BJ (cell line): Measurements from ENCODE around the gene RAB38. TPM values are rescaled to one million over a fixed set of nuclear protein-coding genes. Genes with fewer than 3 reads are reported as not detected.

Experiments
- CTCF ChIA-PET: fragments of 350-600 bp; formaldehyde crosslinking; extraction: SDS; loops from one replicate; lab custom pipeline; 2021; ENCODE audit warnings: antibody characterized with exemption, inconsistent platforms; lab: Yijun Ruan, JAX
- POLR2A ChIA-PET: fragments of 300-600 bp; sonication (Branson Sonifier 250); formaldehyde crosslinking; extraction: SDS; loops from one replicate; lab custom pipeline; 2021; ENCODE audit warnings: antibody characterized with exemption; lab: Charles Lee
- DNase-seq: peaks from one replicate; pipeline ENCODE4 v3.0.0-alpha.2; 2011; ENCODE audit warnings: low read depth
- H3K27me3 ChIP-seq: 2 replicates; pipeline ENCODE4 v1.6.0; 2011; ENCODE audit warnings: low read length; ENCODE audit not compliant: control insufficient read depth, insufficient read depth
- H3K36me3 ChIP-seq: 2 replicates; pipeline ENCODE4 v1.5.1; 2011; ENCODE audit warnings: low read length; ENCODE audit not compliant: control insufficient read depth, insufficient read depth
- H3K4me3 ChIP-seq: 2 replicates; pipeline ENCODE4 v1.5.1; 2011; ENCODE audit warnings: low read depth, mild to moderate bottlenecking, control low read depth, low read length
- CTCF ChIP-seq: IDR thresholded peaks from 2 replicates; pipeline ENCODE4 v1.5.1; 2011; ENCODE audit warnings: low read depth, mild to moderate bottlenecking, control low read depth, inconsistent platforms, low read length, moderate library complexity; ENCODE audit not compliant: insufficient read depth
- polyA plus RNA-seq: library from polyadenylated mRNA; depleted of rRNA; stranded (reverse); fragments of >200 nt; gene quantifications from 2 replicates; pipeline ENCODE4 v1.2.3, GENCODE V29; 2011

Gene RAB38
- polyA plus RNA-seq, 1 experiment: 4.9 TPM

DNA sequence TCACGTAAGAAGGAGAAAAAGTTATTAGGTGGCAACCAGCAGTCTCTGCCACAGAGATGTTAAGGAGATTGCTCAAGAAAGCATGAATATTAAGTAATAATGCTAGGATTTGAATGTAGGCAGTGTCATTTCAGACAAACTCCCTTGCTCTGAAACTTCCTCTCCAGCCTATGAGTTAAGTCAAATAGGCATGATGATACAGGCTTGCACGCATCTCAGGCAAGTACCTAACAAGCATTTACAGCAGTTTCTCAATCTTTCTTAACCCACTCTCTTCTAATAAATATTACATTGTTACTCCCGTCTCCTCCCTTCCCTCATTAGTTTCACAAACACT is 72.7 kb downstream of the RAB38 start:
- Histone ChIP-seq H3K36me3 (no peaks in the 10 kb centered on the region), H3K27me3 (no peaks in the 10 kb centered on the region), H3K4me3 (no peak overlapping the region)
- no peak for TF ChIP-seq CTCF
- DNase-seq: no peak
- POLR2A ChIA-PET: no interaction called here
- CTCF ChIA-PET: interaction anchor here (1.1 kb wide), 1 partner anchor 439 kb away, joined by 3 read pairs; no protein-coding TSS in a partner anchor

DNA sequence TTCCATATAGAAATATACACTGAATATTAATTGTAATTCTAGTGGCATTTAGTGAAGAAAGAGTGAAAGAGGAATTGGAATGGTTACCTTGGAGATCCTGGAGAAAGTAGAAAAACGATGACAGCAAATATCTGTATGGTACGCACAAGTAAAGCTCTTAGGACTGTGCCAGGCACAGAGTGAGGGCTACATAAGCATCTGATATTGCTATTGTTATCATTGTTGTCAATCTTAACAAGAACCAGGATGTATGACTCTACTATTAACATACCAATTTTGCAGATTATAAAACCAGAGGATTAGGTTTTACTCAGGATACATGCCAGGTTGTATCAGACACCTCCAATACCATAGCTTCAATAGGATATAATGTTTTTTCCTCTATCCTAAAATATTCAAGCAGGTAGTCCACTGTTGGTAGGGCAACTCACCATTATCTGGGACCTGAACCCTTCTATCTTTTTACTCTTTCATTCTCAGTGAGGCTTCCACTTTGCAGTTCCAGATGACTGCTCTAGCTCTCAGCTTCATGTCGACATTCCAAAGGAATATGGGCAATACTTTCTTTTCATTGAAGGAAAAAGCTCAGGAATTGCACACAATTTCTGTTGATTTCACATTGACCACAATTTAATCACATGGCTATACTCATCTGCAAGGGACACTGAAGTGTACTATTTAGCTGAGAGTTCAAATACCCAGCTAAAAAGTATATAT is 73.2 kb downstream of the RAB38 start:
- H3K27me3 ChIP-seq: no peaks in the 10 kb centered on the region
- no peaks in the 10 kb centered on the region for H3K36me3 ChIP-seq
- no peak for DNase-seq
- CTCF ChIA-PET: interaction anchor here (1.1 kb wide), 1 partner anchor 440 kb away, joined by 3 read pairs; no protein-coding TSS in a partner anchor
- H3K4me3 ChIP-seq: no peak overlapping the region
- POLR2A ChIA-PET: no interaction called here
- TF ChIP-seq CTCF: no peak

GRCh38 chr11:88100151-88100550 is 75.1 kb downstream of the RAB38 start:
- TF ChIP-seq CTCF: no peak
- no peaks in the 10 kb centered on the region for H3K36me3 ChIP-seq
- H3K4me3 ChIP-seq: no peak overlapping the region
- POLR2A ChIA-PET: no interaction called here
- DNase-seq: no peak
- CTCF ChIA-PET: no interaction called here
- no peaks in the 10 kb centered on the region for H3K27me3 ChIP-seq

DNA sequence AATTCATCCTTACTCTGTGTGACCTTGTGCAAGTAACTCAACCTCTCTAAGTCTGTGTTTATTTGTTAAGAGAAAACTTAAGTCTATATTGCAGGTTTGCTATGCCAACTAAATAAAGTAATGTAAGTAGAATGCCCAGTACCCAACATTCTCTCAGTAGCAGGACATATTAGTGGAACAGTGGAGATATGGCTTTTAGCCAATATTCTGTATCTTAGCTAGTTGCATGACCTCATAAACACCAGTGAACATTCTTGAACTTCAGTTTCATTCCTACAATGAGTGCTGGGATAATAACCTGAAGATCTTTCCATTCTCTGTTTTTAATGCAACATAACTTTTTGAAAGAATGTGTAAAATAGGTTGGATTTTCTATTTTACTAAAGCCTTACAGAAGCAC is 77.0 kb downstream of the RAB38 start:
- no peaks in the 10 kb centered on the region for H3K27me3 ChIP-seq
- ChIA-PET CTCF (no interaction called here), POLR2A (no interaction called here)
- DNase-seq: no peak
- no peak overlapping the region for H3K4me3 ChIP-seq
- TF ChIP-seq CTCF: no peak
- H3K36me3 ChIP-seq: no peaks in the 10 kb centered on the region

DNA sequence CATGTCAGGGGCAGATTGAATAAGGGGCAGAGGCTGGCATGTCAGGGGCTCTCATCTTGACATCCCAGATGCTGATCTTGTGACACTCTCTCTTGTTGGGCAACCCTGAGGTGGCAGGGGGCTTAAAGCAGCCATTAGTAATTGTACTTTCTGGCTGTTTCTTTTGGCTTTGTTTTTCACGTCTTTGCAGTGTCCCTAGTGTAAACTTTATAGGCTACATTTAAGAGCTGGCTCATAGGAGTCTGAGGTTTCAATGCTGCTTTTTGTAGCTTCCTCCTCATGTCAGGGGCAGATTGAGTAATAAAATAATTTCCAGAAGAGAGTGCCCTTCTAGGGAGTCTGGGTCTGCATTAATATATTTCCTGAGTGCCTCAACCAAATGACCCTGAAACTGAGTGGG is 86.1 kb downstream of the RAB38 start:
- DNase-seq: no peak
- TF ChIP-seq CTCF: no peak
- Histone ChIP-seq H3K36me3 (no peaks in the 10 kb centered on the region), H3K27me3 (no peaks in the 10 kb centered on the region), H3K4me3 (no peak overlapping the region)
- POLR2A ChIA-PET: no interaction called here
- CTCF ChIA-PET: no interaction called here
